Stimulated activated CD4-positive, alpha-beta T cell treated with anti-CD3 and anti-CD28 coated beads, Interleukin-15, amount 100 ng/mL, for 24 hours (primary cell): Measurements from ENCODE around the gene TADA2A.
"Not testable (repeated sequence)": the region's sequence is repeated elsewhere in the genome, so short reads cannot be mapped to it uniquely, and the experiment has no call there.

Experiments used
- DNase-seq: peaks from one replicate; pipeline ENCODE4 v3.0.0-alpha.2; 2020

Gene TADA2A

GRCh38 chr17:37405522-37405921 is 1.2 kb upstream of the TADA2A start:
- not testable (repeated sequence) for DNase-seq

DNA sequence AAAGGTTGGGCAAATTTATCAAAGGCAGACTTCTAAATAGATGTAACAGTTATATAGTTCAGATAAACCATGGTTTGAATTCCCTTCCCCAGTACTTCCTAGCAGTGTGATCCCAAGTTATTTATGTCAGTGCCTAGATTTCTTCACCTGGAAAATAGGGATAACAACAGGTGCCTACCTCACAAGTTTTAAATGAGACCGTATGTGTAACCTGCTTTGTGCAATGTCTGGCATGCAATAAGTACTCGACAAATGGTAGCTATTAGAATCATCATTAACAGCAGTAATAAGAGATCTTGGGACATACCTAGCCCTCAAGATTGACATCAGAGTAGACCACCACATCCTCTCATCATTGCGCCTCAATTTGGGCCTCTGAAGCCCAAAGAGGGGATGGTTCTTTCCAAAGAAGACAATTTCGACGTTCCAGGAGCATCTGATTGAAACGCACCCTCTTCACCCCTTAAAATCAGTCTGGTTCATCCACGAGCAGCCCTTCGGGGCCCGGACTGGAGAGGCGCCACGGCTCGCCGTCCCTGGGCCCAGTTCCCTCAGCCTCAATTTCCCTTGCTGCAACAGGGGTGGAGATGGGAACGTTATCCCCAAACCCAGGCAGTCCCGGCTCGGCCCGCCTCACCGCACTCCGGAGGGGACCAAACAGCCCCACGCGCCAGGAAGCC is 591 bp upstream of the TADA2A start:
- no peak for DNase-seq

DNA sequence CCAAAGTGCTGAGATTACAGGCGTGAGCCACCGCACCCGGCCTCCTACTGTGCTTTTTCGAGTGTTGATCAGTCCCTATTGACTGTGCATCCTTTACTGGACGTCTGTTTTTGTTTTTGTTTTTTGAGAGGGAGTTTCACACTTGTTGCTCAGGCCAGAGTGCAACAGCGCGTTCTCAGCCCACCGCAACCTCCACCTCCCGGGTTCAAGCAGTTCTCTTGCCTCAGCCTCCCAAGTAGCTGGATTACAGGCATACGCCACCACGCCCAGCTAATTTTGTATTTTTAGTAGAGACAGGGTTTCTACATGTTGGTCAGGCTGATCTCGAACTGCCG is 1.4 kb downstream of the TADA2A start:
- DNase-seq = not testable (repeated sequence)

DNA sequence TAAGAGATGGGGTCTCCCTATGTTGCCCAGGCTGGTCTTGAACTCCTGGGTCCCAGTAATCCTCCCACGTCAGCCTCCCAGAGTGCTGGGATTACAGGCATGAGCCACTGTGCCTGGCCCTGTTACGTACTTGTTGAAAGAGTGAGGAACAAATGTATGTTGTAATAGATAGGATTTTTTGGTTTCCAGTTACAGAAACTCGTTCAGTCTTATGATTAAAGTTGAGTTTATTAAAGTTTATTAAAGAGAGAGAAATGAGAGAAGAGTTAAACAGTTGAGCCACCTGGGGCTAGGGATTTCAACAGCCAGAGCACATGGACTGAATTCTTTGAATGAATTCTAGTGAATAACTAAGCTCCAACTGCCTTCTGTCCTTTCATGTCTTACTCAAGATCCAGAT is 3.7 kb downstream of the TADA2A start:
- DNase-seq = no peak

DNA sequence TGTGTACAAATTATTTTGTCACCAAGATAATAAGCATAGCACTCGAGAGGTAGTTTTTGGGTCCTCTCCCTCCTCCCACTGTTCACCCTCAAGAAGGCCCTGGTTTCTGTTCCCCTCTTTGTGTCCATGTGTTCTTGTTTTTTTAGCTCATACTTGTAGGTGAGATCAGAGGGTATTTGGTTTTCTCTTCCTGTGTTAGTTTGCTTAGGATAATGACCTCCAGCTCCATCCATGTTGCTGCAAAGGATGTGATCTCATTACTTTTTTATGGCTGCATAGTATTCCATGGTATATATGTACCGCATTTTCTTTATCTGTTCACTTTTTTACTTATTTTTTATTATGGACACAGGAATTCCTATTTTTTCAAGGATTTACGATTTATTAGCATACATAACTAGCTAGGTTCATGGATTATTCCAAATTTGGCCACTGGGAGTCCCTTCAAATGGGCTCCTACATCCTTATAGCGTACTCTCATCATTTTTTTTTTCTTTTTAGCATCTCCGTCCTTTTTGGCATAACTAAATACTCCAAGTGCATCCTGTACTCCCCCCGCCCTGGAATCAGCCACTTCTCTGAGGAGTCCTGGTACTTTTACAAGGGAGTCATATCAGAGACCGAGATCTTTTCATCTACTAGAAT is 7.3 kb downstream of the TADA2A start:
- no peak for DNase-seq

DNA sequence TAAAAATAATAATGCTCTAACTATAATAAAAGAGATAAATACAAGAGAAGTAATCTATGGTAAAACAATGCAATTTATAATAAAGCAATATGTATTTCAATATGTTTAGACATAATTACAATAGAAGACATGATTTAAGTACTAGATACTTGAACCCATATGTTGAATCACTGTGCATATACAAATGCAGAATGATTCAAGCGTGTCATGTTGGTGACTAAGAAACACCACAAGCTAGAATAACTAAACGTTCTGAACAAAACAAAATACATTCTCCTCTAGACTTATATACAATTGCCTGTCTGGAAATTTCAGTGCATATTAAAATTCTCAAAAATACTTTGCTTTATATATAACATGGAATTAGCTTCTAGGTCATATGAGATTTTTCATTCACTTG is 11.2 kb downstream of the TADA2A start:
- no peak for DNase-seq

- no peak for DNase-seq
Measured at GRCh38 chr17:37422971-37423625, 16.4 kb downstream of the TADA2A start.

GRCh38 chr17:37425268-37425667 is 18.6 kb downstream of the TADA2A start:
- DNase-seq = no peak

DNA sequence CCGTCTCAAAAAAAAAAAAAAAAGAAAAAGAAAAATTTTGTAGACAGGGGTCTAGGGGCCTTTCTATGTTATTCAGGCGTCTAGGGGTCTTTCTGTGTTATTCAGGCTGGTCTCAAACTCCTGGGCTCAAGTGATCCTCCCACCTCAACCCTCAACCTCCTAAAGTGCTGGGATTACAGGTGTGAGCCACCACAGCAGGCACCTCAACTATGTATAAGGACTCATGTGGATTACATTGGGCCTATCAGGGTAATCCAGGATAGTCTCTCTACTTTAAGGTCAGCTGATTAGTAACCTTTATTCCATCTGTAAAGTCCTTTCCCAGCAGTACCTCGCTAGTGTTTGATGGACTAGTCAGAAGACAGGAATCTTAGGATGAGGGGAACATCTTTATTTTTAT is 22.4 kb downstream of the TADA2A start:
- DNase-seq = no peak

- DNase-seq = no peak
Measured at GRCh38 chr17:37429453-37429852, 22.8 kb downstream of the TADA2A start.

- DNase-seq = no peak
Measured at GRCh38 chr17:37430051-37430627, 23.5 kb downstream of the TADA2A start.

GRCh38 chr17:37432671-37433070 is 26.0 kb downstream of the TADA2A start:
- DNase-seq = no peak

GRCh38 chr17:37438141-37438540 is 31.5 kb downstream of the TADA2A start:
- no peak for DNase-seq

DNA sequence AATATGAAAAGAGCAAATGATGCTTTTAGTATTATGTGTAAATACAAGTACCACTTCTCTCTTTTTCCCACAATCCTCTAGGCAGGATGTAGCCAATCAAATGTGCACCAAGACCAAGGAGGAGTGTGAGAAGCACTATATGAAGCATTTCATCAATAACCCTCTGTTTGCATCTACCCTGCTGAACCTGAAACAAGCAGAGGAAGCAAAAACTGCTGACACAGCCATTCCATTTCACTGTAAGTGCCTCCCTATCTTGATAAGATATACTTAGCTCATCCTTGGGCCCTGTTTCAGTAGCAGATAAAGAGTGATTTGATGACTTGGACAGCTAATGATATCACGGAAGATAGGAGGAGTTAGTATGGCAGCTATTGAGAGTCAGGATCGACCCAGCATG is 33.7 kb downstream of the TADA2A start:
- no peak for DNase-seq

- not testable (repeated sequence) for DNase-seq
Measured at GRCh38 chr17:37441369-37442014, 34.8 kb downstream of the TADA2A start.

DNA sequence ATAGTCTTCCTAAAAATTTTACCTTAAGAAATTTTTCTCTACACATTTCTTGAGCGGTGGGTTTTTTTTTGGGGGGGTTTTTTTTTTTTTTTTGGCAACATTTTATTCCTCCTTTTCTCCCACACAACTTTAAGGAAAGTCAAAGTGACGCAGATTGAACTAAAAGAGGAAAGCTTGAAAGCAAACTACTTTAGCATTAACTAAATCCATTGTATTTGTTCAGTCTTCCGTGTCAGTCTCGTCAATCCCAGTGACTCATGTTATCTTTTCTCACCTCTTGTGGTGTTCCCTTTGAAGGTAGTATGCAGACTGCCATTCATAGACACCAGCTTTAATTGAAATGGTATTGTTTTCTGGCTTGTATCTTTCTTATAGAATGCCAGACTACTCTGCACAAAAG is 39.3 kb downstream of the TADA2A start:
- DNase-seq = no peak

DNA sequence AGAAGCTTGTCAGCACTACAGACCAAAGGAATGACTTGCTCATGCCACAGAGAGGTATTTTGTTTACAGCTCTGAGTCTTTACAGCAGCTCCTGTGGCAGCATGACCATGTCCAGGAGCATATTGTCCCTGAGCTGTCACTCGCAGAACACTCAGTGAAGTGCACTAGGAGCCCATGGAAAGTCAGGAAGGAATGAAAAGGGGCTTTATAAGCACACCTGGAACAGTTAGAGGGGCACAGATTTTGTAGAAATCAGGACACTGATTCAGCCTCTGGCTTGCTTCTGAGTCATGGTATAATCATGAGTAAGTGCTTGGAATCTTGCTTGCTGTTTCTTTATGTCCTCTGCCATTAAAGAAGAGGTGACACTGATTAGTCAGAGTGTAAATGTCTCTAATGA is 41.0 kb downstream of the TADA2A start:
- no peak for DNase-seq

DNA sequence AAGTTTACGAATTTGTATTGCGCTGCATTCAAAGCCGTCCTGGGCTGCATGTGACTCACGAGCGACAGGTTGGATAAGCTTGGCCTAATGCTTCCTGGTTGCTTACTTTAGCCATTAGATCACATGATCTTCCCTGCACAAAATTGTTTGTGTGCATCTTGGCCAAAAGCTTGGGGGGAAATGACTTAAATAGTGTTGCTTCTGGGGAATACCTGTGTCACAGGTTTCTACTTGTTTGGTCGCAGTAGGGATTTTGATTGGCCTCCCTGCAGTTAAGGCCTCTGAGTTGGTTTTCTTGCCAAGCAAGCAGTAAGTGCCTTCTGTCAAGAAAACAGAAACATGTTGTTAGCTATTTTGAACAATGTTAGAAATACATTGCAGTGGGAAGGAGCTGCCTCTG is 43.4 kb downstream of the TADA2A start:
- DNase-seq = no peak

DNA sequence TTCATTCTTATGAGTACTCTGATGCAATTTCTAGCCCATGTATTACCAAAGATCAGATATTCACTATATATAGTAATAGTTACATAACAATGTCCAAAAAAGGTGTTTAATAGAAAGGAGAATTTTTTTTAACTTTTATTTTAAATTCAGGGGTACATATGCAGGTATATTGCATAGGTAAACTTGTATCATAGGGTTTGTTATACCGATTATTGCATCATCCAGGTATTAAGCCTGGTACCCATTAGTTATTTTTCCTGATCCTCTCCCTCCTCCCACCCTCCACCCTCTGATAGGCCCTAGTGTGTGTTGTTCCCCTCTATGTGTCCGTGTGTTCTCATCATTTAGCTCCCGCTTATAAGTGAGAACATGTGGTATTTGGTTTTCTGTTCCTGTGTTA is 51.1 kb downstream of the TADA2A start:
- not testable (repeated sequence) for DNase-seq

GRCh38 chr17:37458805-37459204 is 52.1 kb downstream of the TADA2A start:
- DNase-seq = no peak

- no peak for DNase-seq
Measured at GRCh38 chr17:37461668-37462067, 55.0 kb downstream of the TADA2A start.

DNA sequence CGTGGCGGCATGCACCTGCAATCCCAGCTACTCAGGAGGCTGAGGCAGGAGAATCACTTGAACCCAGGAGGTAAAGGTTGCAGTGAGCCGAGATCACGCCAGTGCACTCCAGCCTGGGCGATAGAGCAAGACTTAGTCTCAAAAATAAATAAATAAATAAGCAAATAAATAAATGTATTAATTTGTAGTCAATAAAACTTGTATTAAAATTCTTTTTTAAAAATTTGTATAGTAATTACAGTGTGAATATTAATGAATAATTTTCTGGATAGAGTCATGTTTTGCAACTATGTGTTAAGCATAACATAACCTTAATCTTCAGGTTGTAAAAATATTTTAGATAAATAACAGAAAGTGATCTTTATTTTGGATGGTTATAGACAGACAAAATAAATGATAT is 55.8 kb downstream of the TADA2A start:
- no peak for DNase-seq

GRCh38 chr17:37463039-37463438 is 56.4 kb downstream of the TADA2A start:
- no peak for DNase-seq
